HepG2 (cell line): ENCODE measurements around the gene CTDNEP1. TPM values are rescaled to one million over a fixed set of nuclear protein-coding genes. Genes with fewer than 3 reads are reported as not detected.

ENCODE experiments used
- GATAD1 ChIP-seq: IDR thresholded peaks from 2 replicates; pipeline ENCODE4 v1.6.1; 2016; ENCODE audit warnings: missing genetic modification reagents, missing compliant biosample characterization
- GATAD2A ChIP-seq: IDR thresholded peaks from 2 replicates; pipeline ENCODE4 v1.6.1; 2016
- IKZF1 ChIP-seq: fragments of 450-650 bp; IDR thresholded peaks from 2 replicates; pipeline ENCODE4 v1.7.1; 2016
- MAZ ChIP-seq, 2 experiments: sonication (generic) in 1 of 2; formaldehyde crosslinking in 1 of 2; IDR thresholded peaks; 2 replicates each; pipeline versions ENCODE4 v1.5.0 to v1.6.1; 2012 to 2020; ENCODE audit warnings: low read depth in 2 of 2, mild to moderate bottlenecking in 2 of 2, borderline replicate concordance in 1 of 2, improper control_type of control experiment in 1 of 2, low read length in 1 of 2, missing genetic modification reagents in 1 of 2, moderate library complexity in 1 of 2
- NAIF1 ChIP-seq: sonication (generic); formaldehyde crosslinking; IDR thresholded peaks from 2 replicates; pipeline ENCODE4 v1.5.0; 2020; ENCODE audit warnings: mild to moderate bottlenecking, missing genetic modification reagents, borderline replicate concordance
- NFIC ChIP-seq: IDR thresholded peaks from 2 replicates; pipeline ENCODE4 v1.6.1; 2012; ENCODE audit warnings: mild to moderate bottlenecking, low read length, inconsistent platforms
- NKX3-1 ChIP-seq: sonication (generic); formaldehyde crosslinking; IDR thresholded peaks from 2 replicates; pipeline ENCODE4 v1.5.0; 2020; ENCODE audit warnings: missing genetic modification reagents
- NONO ChIP-seq, 2 experiments: fragments of 450-650 bp in 1 of 2; sonication (generic) in 1 of 2; formaldehyde crosslinking in 1 of 2; IDR thresholded peaks in 1 of 2; conservative IDR thresholded peaks in 1 of 2; 2 replicates each; pipeline versions ENCODE4 v1.6.1 to v1.8.0; 2017 to 2022; ENCODE audit warnings: mild to moderate bottlenecking in 1 of 2, missing genetic modification reagents in 1 of 2, moderate library complexity in 1 of 2
- PPARG ChIP-seq: conservative IDR thresholded peaks from 2 replicates; pipeline ENCODE4 v1.6.1; 2016; ENCODE audit warnings: missing biosample characterization, missing genetic modification reagents
- RBFOX2 ChIP-seq: fragments of 200-400 bp; formaldehyde crosslinking; IDR thresholded peaks from 2 replicates; pipeline ENCODE4 v1.6.1; 2017; ENCODE audit warnings: low read depth, mild to moderate bottlenecking, low read length
- REL ChIP-seq: sonication (generic); formaldehyde crosslinking; conservative IDR thresholded peaks from 2 replicates; pipeline ENCODE4 v1.8.0; 2022; ENCODE audit warnings: mild to moderate bottlenecking, missing genetic modification reagents, moderate library complexity
- RELA ChIP-seq: sonication (generic); formaldehyde crosslinking; IDR thresholded peaks from 2 replicates; pipeline ENCODE4 v1.4.0; 2020; ENCODE audit warnings: missing genetic modification reagents
- RXRA ChIP-seq: sonication (generic); formaldehyde crosslinking; IDR thresholded peaks from 2 replicates; pipeline ENCODE4 v1.5.1; 2020; ENCODE audit warnings: missing genetic modification reagents
- SP4 ChIP-seq: sonication (generic); formaldehyde crosslinking; IDR thresholded peaks from 2 replicates; pipeline ENCODE4 v1.8.1; 2023; ENCODE audit warnings: mild to moderate bottlenecking, missing genetic modification reagents
- STAG1 ChIP-seq: sonication (generic); formaldehyde crosslinking; IDR thresholded peaks from 2 replicates; pipeline ENCODE4 v1.4.0; 2020; ENCODE audit warnings: missing genetic modification reagents
- THYN1 ChIP-seq: sonication (generic); formaldehyde crosslinking; IDR thresholded peaks from 2 replicates; pipeline ENCODE4 v1.8.1; 2023; ENCODE audit warnings: low read depth, mild to moderate bottlenecking, moderate library complexity, missing genetic modification reagents, borderline replicate concordance
- ZFP1 ChIP-seq: IDR thresholded peaks from 2 replicates; pipeline ENCODE4 v1.6.1; 2016
- ZNF780A ChIP-seq: sonication (generic); formaldehyde crosslinking; IDR thresholded peaks from 2 replicates; pipeline ENCODE4 v1.8.0; 2022; ENCODE audit warnings: mild to moderate bottlenecking, missing genetic modification reagents, moderate library complexity
- ZSCAN21 ChIP-seq: sonication (generic); formaldehyde crosslinking; IDR thresholded peaks from 2 replicates; pipeline ENCODE4 v1.8.0; 2022; ENCODE audit warnings: mild to moderate bottlenecking, missing genetic modification reagents, moderate library complexity, borderline replicate concordance
- polyA plus RNA-seq, 8 experiments: library from polyadenylated mRNA; depleted of rRNA in 3 of 8; stranded (reverse) in 7 of 8; unstranded in 1 of 8; fragments of >200 nt; fragmentation: Illumina TruSeq in 4 of 8; extraction: Trizol in 4 of 8; gene quantifications; 2 replicates each; pipeline versions ENCODE4 v1.2.1 to v1.2.3, GENCODE V29; 2011 to 2016; ENCODE audit warnings: low read depth in 4 of 8, missing spikeins in 1 of 8, mixed read lengths in 1 of 8; ENCODE audit not compliant: insufficient read depth in 1 of 8
- total RNA-seq, 5 experiments: library from RNA; depleted of rRNA; stranded (reverse); fragments of >200 nt; fragmentation: Illumina TruSeq; extraction: Trizol; gene quantifications; 2 replicates each; pipeline ENCODE4 v1.2.3, GENCODE V29; 2016; ENCODE audit warnings: low read depth in 1 of 5
- TF ChIP-seq, protein P1 (sequence below): sonication (generic); formaldehyde crosslinking; IDR thresholded peaks from 2 replicates; pipeline ENCODE4 v1.5.1; 2020; ENCODE audit warnings: missing genetic modification reagents, mild to moderate bottlenecking, borderline replicate concordance
- TF ChIP-seq, protein P2 (sequence below): IDR thresholded peaks from 2 replicates; pipeline ENCODE4 v1.6.1; 2018; ENCODE audit warnings: missing genetic modification reagents
- TF ChIP-seq, protein P3 (sequence below): sonication (generic); formaldehyde crosslinking; IDR thresholded peaks from 2 replicates; pipeline ENCODE4; 2020; ENCODE audit warnings: missing genetic modification reagents, mild to moderate bottlenecking, borderline replicate concordance
- TF ChIP-seq, protein P4 (sequence below): sonication (generic); formaldehyde crosslinking; IDR thresholded peaks from 2 replicates; pipeline ENCODE4 v1.9.0; 2021; ENCODE audit warnings: missing genetic modification reagents, mild to moderate bottlenecking, borderline replicate concordance

The CTDNEP1 gene
- total and polyA plus RNA-seq, 2 of the 13 experiments (the other 11 are each of a cell fraction or from before 2014, with no cell fraction given), result 19.8 to 118 TPM

DNA sequence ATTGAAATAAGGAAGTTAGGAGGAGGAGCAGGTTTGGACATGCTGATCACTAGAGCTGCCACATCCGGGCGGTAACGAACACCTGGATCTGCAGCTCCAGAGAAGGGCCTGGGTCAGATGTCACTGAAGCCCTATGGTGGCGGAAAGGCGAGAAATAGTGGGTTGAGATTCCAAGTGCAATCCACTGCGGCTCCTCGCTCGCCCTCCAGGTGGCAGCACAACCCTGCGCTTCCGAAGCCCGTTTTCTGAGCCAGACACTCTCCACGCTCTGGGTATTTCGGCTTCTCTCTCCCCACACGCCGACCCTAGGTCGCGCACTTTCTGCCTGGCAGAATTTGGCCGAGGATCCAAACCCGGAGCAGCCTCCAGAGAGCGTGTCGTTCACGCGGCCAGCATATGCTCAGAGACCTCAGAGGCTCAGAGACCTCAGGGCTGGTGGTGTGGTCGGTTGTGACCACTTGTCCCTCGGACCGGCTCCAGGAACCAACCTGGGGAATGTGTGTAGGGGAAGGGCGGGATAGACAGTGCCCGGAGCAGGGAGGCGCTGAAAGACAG, 29.1 kb upstream of the CTDNEP1 start (continued):
- TF ChIP-seq ZSCAN21 (CRISPR knock-in tag) (peak; percentile 79; the same call in 1 of the 2 replicates), RELA (CRISPR knock-in tag) (0 out of 2 replicates have a peak, but pooled peaks have one; percentile 35), RBFOX2 (no peak), MAZ (IDR thresholded peaks at IDR 0.05; ENCODE audit: borderline replicate concordance, low read depth, low read length) (no peak), MAZ (CRISPR knock-in tag; IDR thresholded peaks at IDR 0.05; ENCODE audit: low read depth) (peak; percentile 26), THYN1 (CRISPR knock-in tag) (0 out of 2 replicates have a peak, but pooled peaks have one; percentile 34), PPARG (peak; percentile 64; the same call in 1 of the 2 replicates), REL (0 out of 2 replicates have a peak, but pooled peaks have one; percentile 36), RXRA (CRISPR knock-in tag) (peak; percentile 58; the same call in 1 of the 2 replicates), ZNF780A (CRISPR knock-in tag) (no peak), GATAD2A (CRISPR knock-in tag) (peak; percentile 50), NKX3-1 (no peak), NFIC (no peak), SP4 (peak; percentile 70; the same call in 1 of the 2 replicates), STAG1 (CRISPR knock-in tag) (peak; percentile 97), NONO (IDR thresholded peaks at IDR 0.05) (no peak), NONO (CRISPR knock-in tag; conservative IDR thresholded peaks at IDR 0.05) (peak; percentile 80), ZFP1 (CRISPR knock-in tag) (no peak), NAIF1 (CRISPR knock-in tag) (peak; percentile 90), IKZF1 (no peak), GATAD1 (CRISPR knock-in tag) (peak; percentile 61)
- TF ChIP-seq, protein P1, sequence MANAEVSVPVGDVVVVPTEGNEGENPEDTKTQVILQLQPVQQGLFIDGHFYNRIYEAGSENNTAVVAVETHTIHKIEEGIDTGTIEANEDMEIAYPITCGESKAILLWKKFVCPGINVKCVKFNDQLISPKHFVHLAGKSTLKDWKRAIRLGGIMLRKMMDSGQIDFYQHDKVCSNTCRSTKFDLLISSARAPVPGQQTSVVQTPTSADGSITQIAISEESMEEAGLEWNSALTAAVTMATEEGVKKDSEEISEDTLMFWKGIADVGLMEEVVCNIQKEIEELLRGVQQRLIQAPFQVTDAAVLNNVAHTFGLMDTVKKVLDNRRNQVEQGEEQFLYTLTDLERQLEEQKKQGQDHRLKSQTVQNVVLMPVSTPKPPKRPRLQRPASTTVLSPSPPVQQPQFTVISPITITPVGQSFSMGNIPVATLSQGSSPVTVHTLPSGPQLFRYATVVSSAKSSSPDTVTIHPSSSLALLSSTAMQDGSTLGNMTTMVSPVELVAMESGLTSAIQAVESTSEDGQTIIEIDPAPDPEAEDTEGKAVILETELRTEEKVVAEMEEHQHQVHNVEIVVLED, result peak; percentile 57; the same call in 1 of the 2 replicates
- TF ChIP-seq, protein P2, sequence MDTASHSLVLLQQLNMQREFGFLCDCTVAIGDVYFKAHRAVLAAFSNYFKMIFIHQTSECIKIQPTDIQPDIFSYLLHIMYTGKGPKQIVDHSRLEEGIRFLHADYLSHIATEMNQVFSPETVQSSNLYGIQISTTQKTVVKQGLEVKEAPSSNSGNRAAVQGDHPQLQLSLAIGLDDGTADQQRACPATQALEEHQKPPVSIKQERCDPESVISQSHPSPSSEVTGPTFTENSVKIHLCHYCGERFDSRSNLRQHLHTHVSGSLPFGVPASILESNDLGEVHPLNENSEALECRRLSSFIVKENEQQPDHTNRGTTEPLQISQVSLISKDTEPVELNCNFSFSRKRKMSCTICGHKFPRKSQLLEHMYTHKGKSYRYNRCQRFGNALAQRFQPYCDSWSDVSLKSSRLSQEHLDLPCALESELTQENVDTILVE (CRISPR knock-in tag), result peak; percentile 71; the same call in 1 of the 2 replicates
- TF ChIP-seq, protein P3, sequence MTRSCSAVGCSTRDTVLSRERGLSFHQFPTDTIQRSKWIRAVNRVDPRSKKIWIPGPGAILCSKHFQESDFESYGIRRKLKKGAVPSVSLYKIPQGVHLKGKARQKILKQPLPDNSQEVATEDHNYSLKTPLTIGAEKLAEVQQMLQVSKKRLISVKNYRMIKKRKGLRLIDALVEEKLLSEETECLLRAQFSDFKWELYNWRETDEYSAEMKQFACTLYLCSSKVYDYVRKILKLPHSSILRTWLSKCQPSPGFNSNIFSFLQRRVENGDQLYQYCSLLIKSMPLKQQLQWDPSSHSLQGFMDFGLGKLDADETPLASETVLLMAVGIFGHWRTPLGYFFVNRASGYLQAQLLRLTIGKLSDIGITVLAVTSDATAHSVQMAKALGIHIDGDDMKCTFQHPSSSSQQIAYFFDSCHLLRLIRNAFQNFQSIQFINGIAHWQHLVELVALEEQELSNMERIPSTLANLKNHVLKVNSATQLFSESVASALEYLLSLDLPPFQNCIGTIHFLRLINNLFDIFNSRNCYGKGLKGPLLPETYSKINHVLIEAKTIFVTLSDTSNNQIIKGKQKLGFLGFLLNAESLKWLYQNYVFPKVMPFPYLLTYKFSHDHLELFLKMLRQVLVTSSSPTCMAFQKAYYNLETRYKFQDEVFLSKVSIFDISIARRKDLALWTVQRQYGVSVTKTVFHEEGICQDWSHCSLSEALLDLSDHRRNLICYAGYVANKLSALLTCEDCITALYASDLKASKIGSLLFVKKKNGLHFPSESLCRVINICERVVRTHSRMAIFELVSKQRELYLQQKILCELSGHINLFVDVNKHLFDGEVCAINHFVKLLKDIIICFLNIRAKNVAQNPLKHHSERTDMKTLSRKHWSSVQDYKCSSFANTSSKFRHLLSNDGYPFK (CRISPR knock-in tag), result peak; percentile 75; the same call in 1 of the 2 replicates
- TF ChIP-seq, protein P4, sequence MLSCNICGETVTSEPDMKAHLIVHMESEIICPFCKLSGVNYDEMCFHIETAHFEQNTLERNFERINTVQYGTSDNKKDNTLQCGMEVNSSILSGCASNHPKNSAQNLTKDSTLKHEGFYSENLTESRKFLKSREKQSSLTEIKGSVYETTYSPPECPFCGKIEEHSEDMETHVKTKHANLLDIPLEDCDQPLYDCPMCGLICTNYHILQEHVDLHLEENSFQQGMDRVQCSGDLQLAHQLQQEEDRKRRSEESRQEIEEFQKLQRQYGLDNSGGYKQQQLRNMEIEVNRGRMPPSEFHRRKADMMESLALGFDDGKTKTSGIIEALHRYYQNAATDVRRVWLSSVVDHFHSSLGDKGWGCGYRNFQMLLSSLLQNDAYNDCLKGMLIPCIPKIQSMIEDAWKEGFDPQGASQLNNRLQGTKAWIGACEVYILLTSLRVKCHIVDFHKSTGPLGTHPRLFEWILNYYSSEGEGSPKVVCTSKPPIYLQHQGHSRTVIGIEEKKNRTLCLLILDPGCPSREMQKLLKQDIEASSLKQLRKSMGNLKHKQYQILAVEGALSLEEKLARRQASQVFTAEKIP (CRISPR knock-in tag), result no peak
